Measurements from ENCODE around the gene SPNS2. TPM values are rescaled to one million over a fixed set of nuclear protein-coding genes. Genes with fewer than 3 reads are reported as not detected.

SPNS2 gene
- total and polyA plus RNA-seq, 2 donors (not counting 1 experiment from before 2014, with no cell fraction given) = 0.48 TPM; not detected in 1

GRCh38 chr17:4557626-4558346 is 59.1 kb downstream of the SPNS2 start:
- no peak overlapping the region for H2AFZ ChIP-seq (ENCODE audit: insufficient read depth, low read depth, low read length, poor library complexity, severe bottlenecking)
- no peak overlapping the region for H3K27ac Mint-ChIP-seq
- no peaks in the 10 kb centered on the region for H3K27me3 Mint-ChIP-seq
- no peaks in the 10 kb centered on the region for H3K27me3 ChIP-seq (replicated peaks in 1 of 4; ENCODE audit: control extremely low read depth in 1 of 4, control insufficient read depth in 3 of 4, insufficient read depth in 4 of 4, low read length in 3 of 4)
- peaks cover 22% of the 10 kb centered on the region for H3K79me2 ChIP-seq (ENCODE audit: control insufficient read depth, insufficient read depth, low read length)
- peaks cover 38% of the 10 kb centered on the region for H3K4me1 Mint-ChIP-seq
- ChIA-PET POLR2A (no interaction called here), CTCF (interaction anchor here (5.9 kb wide), 1 partner anchor 9 kb away, joined by 48 read pairs; no protein-coding TSS in a partner anchor)
- peaks cover 0 to 3% of the 10 kb centered on the region in 2 experiments for H3K36me3 ChIP-seq (replicated peaks in 1 of 2; ENCODE audit: control extremely low read depth in 1 of 2, control insufficient read depth in 1 of 2, extremely low read depth in 1 of 2, insufficient read depth in 2 of 2, low read length in 1 of 2)
- H3K4me1 ChIP-seq (ENCODE audit: control insufficient read depth in 2 of 2, insufficient read depth in 2 of 2, low read length in 2 of 2) = peaks cover 28 to 33% of the 10 kb centered on the region in 2 donors
- TF ChIP-seq CTCF (IDR thresholded peaks at IDR 0.05) (no peak), EZH2 (IDR thresholded peaks at IDR 0.05; ENCODE audit: borderline replicate concordance, insufficient read depth, low read depth, low read length, poor library complexity, severe bottlenecking) (no peak)
- peaks cover 13% of the 10 kb centered on the region for H4K20me1 ChIP-seq (ENCODE audit: control insufficient read depth, insufficient read depth, low read length, poor library complexity, severe bottlenecking)
- H3K9ac ChIP-seq (ENCODE audit: low read length) = no peak overlapping the region
- H3K9me3 Mint-ChIP-seq (ENCODE audit: insufficient read depth) = no peaks in the 10 kb centered on the region
- no peak for ATAC-seq (ENCODE audit: low read depth)
- 92% methylated on average over 6 of the region's 6 CpGs for WGBS (ENCODE audit: insufficient coverage)
- H3K4me2 ChIP-seq (replicated peaks; ENCODE audit: low read depth, low read length, poor library complexity, severe bottlenecking) = no peak overlapping the region
- peak overlapping the region; percentile 23 for H3K4me3 Mint-ChIP-seq
- intact Hi-C loops (cut with micrococcal nuclease) = no loop called here
- DNase-seq = no peak
- H3K9me3 ChIP-seq (ENCODE audit: control extremely low read depth in 1 of 3, control insufficient read depth in 2 of 3, insufficient read depth in 1 of 3, low read length in 2 of 3) = no peaks in the 10 kb centered on the region
- no peak overlapping the region for H3K4me3 ChIP-seq (ENCODE audit: control extremely low read depth in 1 of 5, extremely low read depth in 1 of 5, insufficient read depth in 1 of 5, low read depth in 2 of 5, low read length in 4 of 5)
- no peak overlapping the region for H3K27ac ChIP-seq (ENCODE audit: low read length in 2 of 2)

GRCh38 chr17:4558347-4558971 is 59.8 kb downstream of the SPNS2 start:
- DNase-seq (no peak), ATAC-seq (ENCODE audit: low read depth) (no peak)
- H3K9me3 Mint-ChIP-seq (ENCODE audit: insufficient read depth) = no peaks in the 10 kb centered on the region
- peaks cover 28 to 33% of the 10 kb centered on the region in 2 donors for H3K4me1 ChIP-seq (ENCODE audit: control insufficient read depth in 2 of 2, insufficient read depth in 2 of 2, low read length in 2 of 2)
- POLR2A ChIA-PET = no interaction called here
- intact Hi-C loops (cut with micrococcal nuclease) = no loop called here
- H3K4me2 ChIP-seq (replicated peaks; ENCODE audit: low read depth, low read length, poor library complexity, severe bottlenecking) = no peak overlapping the region
- no peaks in the 10 kb centered on the region for H3K9me3 ChIP-seq (ENCODE audit: control extremely low read depth in 1 of 3, control insufficient read depth in 2 of 3, insufficient read depth in 1 of 3, low read length in 2 of 3)
- H4K20me1 ChIP-seq (ENCODE audit: control insufficient read depth, insufficient read depth, low read length, poor library complexity, severe bottlenecking) = peaks cover 13% of the 10 kb centered on the region
- peaks cover 17% of the 10 kb centered on the region for H3K79me2 ChIP-seq (ENCODE audit: control insufficient read depth, insufficient read depth, low read length)
- TF ChIP-seq EZH2 (IDR thresholded peaks at IDR 0.05; ENCODE audit: borderline replicate concordance, insufficient read depth, low read depth, low read length, poor library complexity, severe bottlenecking) = no peak
- H3K9ac ChIP-seq (ENCODE audit: low read length) = no peak overlapping the region
- H3K27me3 ChIP-seq (replicated peaks in 1 of 4; ENCODE audit: control extremely low read depth in 1 of 4, control insufficient read depth in 3 of 4, insufficient read depth in 4 of 4, low read length in 3 of 4) = no peaks in the 10 kb centered on the region
- no peak overlapping the region for H2AFZ ChIP-seq (ENCODE audit: insufficient read depth, low read depth, low read length, poor library complexity, severe bottlenecking)
- peaks cover 41% of the 10 kb centered on the region for H3K4me1 Mint-ChIP-seq
- H3K27ac Mint-ChIP-seq = no peak overlapping the region
- CTCF ChIA-PET = interaction anchor here (5.9 kb wide), 1 partner anchor 8 kb away, joined by 48 read pairs; no protein-coding TSS in a partner anchor
- no peaks in the 10 kb centered on the region for H3K27me3 Mint-ChIP-seq
- WGBS (ENCODE audit: insufficient coverage) = 97% methylated on average over 24 of the region's 24 CpGs
- H3K36me3 ChIP-seq (replicated peaks in 1 of 2; ENCODE audit: control extremely low read depth in 1 of 2, control insufficient read depth in 1 of 2, extremely low read depth in 1 of 2, insufficient read depth in 2 of 2, low read length in 1 of 2) = no peaks in the 10 kb centered on the region
- H3K4me3 ChIP-seq (ENCODE audit: control extremely low read depth in 1 of 5, extremely low read depth in 1 of 5, insufficient read depth in 1 of 5, low read depth in 2 of 5, low read length in 4 of 5) = no peak overlapping the region
- no peak overlapping the region for H3K4me3 Mint-ChIP-seq
- no peak overlapping the region for H3K27ac ChIP-seq (ENCODE audit: low read length in 2 of 2)

Measured in B cell (primary cell).